ENCODE data around the gene ZFAND3.

DNA sequence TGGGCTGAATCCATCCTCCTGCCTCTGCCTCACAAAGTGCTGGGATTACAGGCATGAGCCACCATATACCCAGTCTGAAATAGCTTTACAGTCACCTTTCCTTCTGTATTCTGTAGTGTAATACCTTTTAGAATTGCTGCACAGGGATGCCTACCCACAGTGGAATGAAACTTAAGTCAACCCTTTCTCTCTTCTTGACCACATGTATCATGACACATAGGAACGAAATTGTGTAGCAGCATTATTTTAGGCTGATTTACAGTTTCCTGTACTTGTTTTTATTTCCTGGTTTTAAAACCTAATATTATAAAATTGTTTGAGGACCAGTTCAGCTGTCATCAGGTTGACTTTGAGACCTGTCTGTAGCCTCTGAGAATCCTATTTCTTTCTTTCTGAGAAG lies 297.8 kb downstream of the ZFAND3 start:
- TF ChIP-seq CTCF (conservative IDR thresholded peaks at IDR 0.05 in 1 of 2, IDR thresholded peaks at IDR 0.05 in 1 of 2; ENCODE audit: low read depth in 1 of 2, low read length in 2 of 2) (no peak), EZH2 (IDR thresholded peaks at IDR 0.05; ENCODE audit: low read length, missing control alignments) (no peak)

Data from fibroblast of lung (primary cell).